ENCODE results near the gene LEUTX.

Gene LEUTX

DNA sequence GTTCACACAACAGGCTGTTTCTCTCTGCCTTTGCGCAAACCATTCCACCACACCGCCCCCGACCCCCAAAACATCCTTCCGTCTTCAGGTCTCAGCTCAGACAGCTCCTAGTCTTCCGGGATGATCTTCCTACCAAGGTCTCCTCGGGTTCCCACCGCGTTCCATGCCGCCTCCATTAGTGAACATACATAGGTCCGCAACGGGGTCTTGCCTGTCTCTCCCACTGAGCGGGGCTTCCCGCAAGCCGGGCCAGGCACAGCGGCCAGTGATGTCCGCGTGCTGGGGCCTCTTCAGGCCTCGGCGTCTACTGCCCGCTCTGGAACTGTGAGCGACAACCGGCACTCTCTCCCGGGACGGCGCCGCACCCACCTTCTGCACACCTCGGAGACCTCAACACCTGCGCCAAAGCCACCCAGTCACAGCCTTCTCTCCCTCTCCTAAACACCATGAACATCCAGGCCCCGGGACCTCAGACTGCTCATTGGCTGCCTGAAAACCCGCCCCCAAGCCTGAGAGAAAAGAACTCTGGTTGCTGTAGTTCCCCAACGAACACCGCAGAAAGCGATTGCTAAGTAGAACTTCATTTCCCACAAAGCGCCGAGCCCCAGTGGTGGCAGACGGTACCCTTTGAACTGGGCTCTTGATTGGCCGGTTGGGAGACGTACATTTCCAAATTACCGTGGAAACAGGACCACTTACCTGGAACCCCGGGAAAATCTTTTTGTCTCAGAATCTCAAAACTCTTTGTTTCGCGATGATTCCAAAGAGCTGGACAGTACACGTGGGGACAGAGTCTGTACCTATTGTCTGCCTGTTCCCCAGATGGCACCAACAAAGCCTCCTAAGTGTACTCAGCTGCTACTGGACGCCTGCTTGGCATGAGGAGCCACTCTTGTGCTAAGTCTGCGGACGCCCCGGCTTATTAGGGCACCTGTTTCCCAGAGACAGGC, 45.8 kb downstream of the LEUTX start:
- H3K36me3 ChIP-seq (ENCODE audit: insufficient read depth, insufficient read length, low read length), result peaks cover 34% of the 10 kb centered on the region
- H3K4me3 ChIP-seq (ENCODE audit: insufficient read length, low read depth), result peak overlapping the region; percentile 62

DNA sequence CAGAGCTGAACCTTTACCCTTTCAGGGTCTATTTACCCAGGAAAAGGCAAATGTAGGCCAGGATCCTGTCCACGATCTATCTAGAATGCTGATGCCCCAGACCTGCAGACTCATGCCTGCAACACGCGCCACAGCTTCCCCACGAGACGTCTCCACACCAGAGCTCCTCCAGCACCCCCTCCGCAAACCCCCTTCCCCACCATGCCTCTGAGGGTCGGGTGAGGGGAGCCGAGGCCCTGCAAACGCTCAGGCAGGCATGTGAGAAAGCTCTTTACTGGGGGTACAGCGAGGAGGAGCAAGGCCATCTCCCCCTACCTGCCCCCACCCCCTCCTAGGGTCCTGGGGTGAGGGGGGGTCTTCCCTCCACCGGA, 46.4 kb downstream of the LEUTX start:
- H3K9ac ChIP-seq (ENCODE audit: insufficient read length, low read depth), result no peak overlapping the region
- no peaks in the 10 kb centered on the region for H3K4me1 ChIP-seq (ENCODE audit: insufficient read depth, insufficient read length)
- TF ChIP-seq SUZ12 (IDR thresholded peaks at IDR 0.05; ENCODE audit: extremely low read depth, insufficient read depth, insufficient read length), result no peak
- DNase-seq (ENCODE audit: low read depth, low spot score), result no peak
- H3K9me3 ChIP-seq (ENCODE audit: insufficient read depth, low read length), result no peaks in the 10 kb centered on the region
- peaks cover 40% of the 10 kb centered on the region for H3K36me3 ChIP-seq (ENCODE audit: insufficient read depth, insufficient read length, low read length)
- H3K27me3 ChIP-seq (ENCODE audit: insufficient read depth, insufficient read length), result no peaks in the 10 kb centered on the region
- no peak overlapping the region for H3K4me3 ChIP-seq (ENCODE audit: insufficient read length, low read depth)

More for the DNA sequence above, 45.8 kb downstream of the LEUTX start:
- H3K9me3 ChIP-seq (ENCODE audit: insufficient read depth, low read length), result no peaks in the 10 kb centered on the region
- H3K9ac ChIP-seq (ENCODE audit: insufficient read length, low read depth), result peak overlapping the region; percentile 83
- DNase-seq (ENCODE audit: low read depth, low spot score), result peak; percentile 88
- TF ChIP-seq YY1 (IDR thresholded peaks at IDR 0.05; ENCODE audit: insufficient read depth, insufficient read length) (no peak), ZNF274 (IDR thresholded peaks at IDR 0.05; ENCODE audit: low read depth, low read length) (no peak), SUZ12 (IDR thresholded peaks at IDR 0.05; ENCODE audit: extremely low read depth, insufficient read depth, insufficient read length) (no peak)
- H3K4me1 ChIP-seq (ENCODE audit: insufficient read depth, insufficient read length), result no peaks in the 10 kb centered on the region
- H3K27me3 ChIP-seq (ENCODE audit: insufficient read depth, insufficient read length), result no peaks in the 10 kb centered on the region

DNA sequence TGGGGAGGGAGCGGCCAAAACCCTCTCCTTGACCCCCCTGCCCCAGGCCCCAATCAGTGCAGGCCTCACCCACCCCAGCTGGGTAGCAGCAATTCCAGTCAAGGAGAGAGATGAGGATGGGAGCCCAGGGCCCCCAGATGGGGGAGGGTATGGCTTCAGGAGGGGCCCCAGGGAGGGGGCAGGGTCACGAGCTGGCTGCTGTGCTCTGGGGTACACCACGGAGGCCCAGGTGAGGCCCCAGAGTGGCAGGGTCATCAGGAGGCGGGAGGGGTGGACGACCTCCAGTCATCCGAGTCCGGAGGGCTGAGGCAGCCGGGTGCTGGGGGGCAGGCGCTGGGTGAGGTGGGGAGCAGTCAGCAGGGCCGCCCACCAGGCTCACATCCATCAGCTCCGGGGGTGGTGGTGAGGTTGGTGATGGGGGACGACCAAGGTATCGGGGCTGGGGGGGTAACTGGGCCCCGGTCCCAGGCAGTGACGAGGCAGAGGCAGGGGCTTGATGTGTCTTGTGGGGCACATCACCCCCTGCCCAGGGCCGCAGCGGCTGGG, 47.0 kb downstream of the LEUTX start:
- DNase-seq (ENCODE audit: low read depth, low spot score), result no peak
- Histone ChIP-seq H3K27me3 (ENCODE audit: insufficient read depth, insufficient read length) (no peaks in the 10 kb centered on the region), H3K9ac (ENCODE audit: insufficient read length, low read depth) (no peak overlapping the region), H3K36me3 (ENCODE audit: insufficient read depth, insufficient read length, low read length) (peaks cover 45% of the 10 kb centered on the region), H3K4me3 (ENCODE audit: insufficient read length, low read depth) (no peak overlapping the region), H3K4me1 (ENCODE audit: insufficient read depth, insufficient read length) (no peaks in the 10 kb centered on the region), H3K9me3 (ENCODE audit: insufficient read depth, low read length) (no peaks in the 10 kb centered on the region)
- no peak for TF ChIP-seq YY1 (IDR thresholded peaks at IDR 0.05; ENCODE audit: insufficient read depth, insufficient read length)

DNA sequence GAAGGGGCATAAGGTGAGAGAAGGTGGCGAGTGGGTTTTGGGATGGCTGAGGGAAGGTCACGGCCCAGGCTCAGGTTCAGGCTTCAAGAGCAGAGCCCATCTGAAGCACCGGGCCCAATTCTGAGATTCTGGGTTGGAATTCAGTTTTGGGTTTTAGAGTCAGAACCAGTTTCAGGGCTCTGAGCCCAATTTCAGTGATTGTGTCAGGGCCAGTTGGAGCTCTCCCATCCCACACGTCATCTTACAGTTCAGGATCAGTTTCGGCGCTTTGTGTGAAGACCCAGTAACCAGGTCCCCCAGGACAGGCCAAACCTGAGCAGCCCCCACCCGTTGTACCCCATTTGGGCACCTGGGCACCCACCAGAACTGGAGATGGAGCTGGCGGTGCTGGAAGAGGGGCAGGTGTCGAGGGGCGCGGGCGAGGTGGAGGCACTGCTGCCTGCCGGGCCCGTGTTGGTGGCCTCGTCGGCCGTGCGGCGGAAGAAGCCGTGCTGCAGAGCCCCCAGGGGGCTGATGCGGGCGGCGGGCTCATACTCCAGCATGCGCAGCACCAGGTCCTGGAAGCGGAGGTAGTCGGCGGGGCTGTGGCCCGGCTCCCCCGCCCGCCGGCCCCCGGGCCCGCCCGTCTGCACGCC, 47.8 kb downstream of the LEUTX start:
- no peak overlapping the region for H3K9ac ChIP-seq (ENCODE audit: insufficient read length, low read depth)
- no peaks in the 10 kb centered on the region for H3K4me1 ChIP-seq (ENCODE audit: insufficient read depth, insufficient read length)
- no peak for DNase-seq (ENCODE audit: low read depth, low spot score)
- H3K4me3 ChIP-seq (ENCODE audit: insufficient read length, low read depth), result no peak overlapping the region
- no peaks in the 10 kb centered on the region for H3K27me3 ChIP-seq (ENCODE audit: insufficient read depth, insufficient read length)
- TF ChIP-seq SUZ12 (IDR thresholded peaks at IDR 0.05; ENCODE audit: extremely low read depth, insufficient read depth, insufficient read length) (no peak), YY1 (IDR thresholded peaks at IDR 0.05; ENCODE audit: insufficient read depth, insufficient read length) (no peak), ZNF274 (IDR thresholded peaks at IDR 0.05; ENCODE audit: low read depth, low read length) (no peak)
- H3K9me3 ChIP-seq (ENCODE audit: insufficient read depth, low read length), result no peaks in the 10 kb centered on the region
- peaks cover 53% of the 10 kb centered on the region for H3K36me3 ChIP-seq (ENCODE audit: insufficient read depth, insufficient read length, low read length)

DNA sequence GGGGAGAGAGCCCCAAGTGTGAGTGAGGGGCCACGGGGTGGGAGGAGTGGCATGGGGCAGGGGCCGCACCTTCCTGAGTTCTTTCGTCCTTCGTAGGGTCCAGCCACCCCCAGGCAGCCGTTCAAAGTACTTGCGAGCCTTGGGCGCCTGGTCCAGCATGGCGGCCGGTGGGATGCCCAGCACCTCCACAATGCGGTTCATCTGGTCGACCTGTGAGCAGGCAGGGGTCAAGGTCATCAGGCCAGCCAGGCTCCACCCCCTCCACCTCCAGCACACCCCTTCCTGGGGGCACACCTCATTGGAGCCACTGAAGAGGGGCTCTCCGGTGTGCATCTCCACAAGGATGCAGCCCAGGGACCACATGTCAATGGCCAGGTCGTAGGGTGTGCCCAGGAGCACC, 48.6 kb downstream of the LEUTX start:
- Histone ChIP-seq H3K36me3 (ENCODE audit: insufficient read depth, insufficient read length, low read length) (peaks cover 61% of the 10 kb centered on the region), H3K9ac (ENCODE audit: insufficient read length, low read depth) (no peak overlapping the region), H3K4me1 (ENCODE audit: insufficient read depth, insufficient read length) (no peaks in the 10 kb centered on the region), H3K9me3 (ENCODE audit: insufficient read depth, low read length) (no peaks in the 10 kb centered on the region), H3K27me3 (ENCODE audit: insufficient read depth, insufficient read length) (no peaks in the 10 kb centered on the region), H3K4me3 (ENCODE audit: insufficient read length, low read depth) (no peak overlapping the region)
- DNase-seq (ENCODE audit: low read depth, low spot score), result no peak
- TF ChIP-seq ZNF274 (IDR thresholded peaks at IDR 0.05; ENCODE audit: low read depth, low read length), result no peak
- no peak for TF ChIP-seq YY1 (IDR thresholded peaks at IDR 0.05; ENCODE audit: insufficient read depth, insufficient read length)
- no peak for TF ChIP-seq SUZ12 (IDR thresholded peaks at IDR 0.05; ENCODE audit: extremely low read depth, insufficient read depth, insufficient read length)

DNA sequence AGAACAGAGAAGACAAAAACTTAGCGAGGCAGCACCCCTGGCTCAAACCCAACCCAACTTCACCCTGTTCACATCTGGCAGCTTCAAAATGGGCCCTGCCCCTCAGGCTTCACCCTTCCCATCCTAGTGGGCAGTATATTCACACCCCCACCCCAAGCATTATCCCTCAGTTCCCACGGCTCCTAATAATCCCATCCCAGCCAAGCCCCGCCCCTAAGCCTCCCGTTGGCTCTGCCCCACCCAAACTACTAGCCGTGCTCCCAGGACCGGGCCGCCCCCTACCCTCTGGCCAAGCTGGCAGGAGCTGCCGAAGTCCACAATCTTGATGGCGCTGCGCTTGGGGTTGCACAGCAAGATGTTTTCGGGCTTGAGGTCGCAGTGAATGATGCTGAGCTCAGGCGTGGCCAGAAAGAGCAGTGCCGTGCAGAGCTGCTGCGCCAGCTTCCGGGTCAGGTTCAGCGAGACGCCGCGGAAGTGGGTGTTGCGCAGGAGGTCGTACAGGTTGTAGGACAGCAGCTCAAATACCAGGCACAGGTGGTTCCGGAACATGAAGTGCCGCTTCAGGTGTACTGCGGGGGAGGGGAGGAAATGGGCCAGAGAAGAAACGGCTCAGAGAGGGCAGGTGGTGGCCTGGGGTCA, 49.5 kb downstream of the LEUTX start:
- TF ChIP-seq SUZ12 (IDR thresholded peaks at IDR 0.05; ENCODE audit: extremely low read depth, insufficient read depth, insufficient read length) (no peak), ZNF274 (IDR thresholded peaks at IDR 0.05; ENCODE audit: low read depth, low read length) (no peak), YY1 (IDR thresholded peaks at IDR 0.05; ENCODE audit: insufficient read depth, insufficient read length) (no peak)
- DNase-seq (ENCODE audit: low read depth, low spot score), result no peak
- H3K4me1 ChIP-seq (ENCODE audit: insufficient read depth, insufficient read length), result no peaks in the 10 kb centered on the region
- H3K27me3 ChIP-seq (ENCODE audit: insufficient read depth, insufficient read length), result no peaks in the 10 kb centered on the region
- no peaks in the 10 kb centered on the region for H3K9me3 ChIP-seq (ENCODE audit: insufficient read depth, low read length)
- H3K9ac ChIP-seq (ENCODE audit: insufficient read length, low read depth), result no peak overlapping the region
- no peak overlapping the region for H3K4me3 ChIP-seq (ENCODE audit: insufficient read length, low read depth)
- H3K36me3 ChIP-seq (ENCODE audit: insufficient read depth, insufficient read length, low read length), result peaks cover 65% of the 10 kb centered on the region

DNA sequence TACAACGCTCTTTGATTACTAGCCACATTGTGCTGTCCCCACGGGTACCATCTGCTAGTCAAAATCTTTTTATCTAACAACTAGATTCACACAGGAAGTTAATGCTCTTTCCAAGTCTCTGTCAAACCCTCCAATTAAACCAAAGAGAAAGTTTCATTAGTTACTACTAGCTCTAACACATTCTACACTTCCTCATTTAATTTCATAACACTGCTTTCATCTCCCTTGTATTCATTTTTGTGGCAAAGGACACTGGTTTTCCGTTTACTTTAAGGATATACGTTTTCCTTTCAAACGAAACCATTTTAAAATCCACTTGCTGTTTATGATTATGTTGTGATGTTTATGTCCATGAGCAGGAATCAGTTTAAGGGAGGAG, 50.0 kb downstream of the LEUTX start:
- Histone ChIP-seq H3K27me3 (ENCODE audit: insufficient read depth, insufficient read length) (no peaks in the 10 kb centered on the region), H3K36me3 (ENCODE audit: insufficient read depth, insufficient read length, low read length) (peaks cover 65% of the 10 kb centered on the region), H3K9ac (ENCODE audit: insufficient read length, low read depth) (no peak overlapping the region), H3K4me1 (ENCODE audit: insufficient read depth, insufficient read length) (no peaks in the 10 kb centered on the region), H3K4me3 (ENCODE audit: insufficient read length, low read depth) (no peak overlapping the region), H3K9me3 (ENCODE audit: insufficient read depth, low read length) (no peaks in the 10 kb centered on the region)
- no peak for TF ChIP-seq YY1 (IDR thresholded peaks at IDR 0.05; ENCODE audit: insufficient read depth, insufficient read length)
- no peak for DNase-seq (ENCODE audit: low read depth, low spot score)

Measured in NT2/D1 (cell line).